Measurements from ENCODE around the gene FLOT2.
"Not testable (repeated sequence)": the region's sequence is repeated elsewhere in the genome, so short reads cannot be mapped to it uniquely, and the experiment has no call there.

Gene FLOT2

DNA sequence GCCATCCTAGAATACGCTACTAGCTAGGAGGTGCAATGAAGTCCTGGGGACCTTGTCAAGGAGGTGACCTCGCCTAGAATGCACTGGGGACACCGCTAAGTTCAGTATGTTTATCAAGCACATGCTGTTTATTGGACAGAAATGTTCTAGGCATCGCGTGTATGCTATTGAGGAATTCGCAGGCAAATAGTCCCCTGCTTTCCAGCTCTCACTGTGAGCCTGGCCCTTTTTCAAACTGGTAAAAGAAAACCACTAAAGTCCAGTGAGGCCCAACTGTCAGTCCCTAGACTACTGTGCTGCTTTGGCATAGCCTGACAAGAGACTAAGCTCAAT is 53.8 kb downstream of the FLOT2 start:
- DNase-seq (ENCODE audit: low spot score): no peak

DNA sequence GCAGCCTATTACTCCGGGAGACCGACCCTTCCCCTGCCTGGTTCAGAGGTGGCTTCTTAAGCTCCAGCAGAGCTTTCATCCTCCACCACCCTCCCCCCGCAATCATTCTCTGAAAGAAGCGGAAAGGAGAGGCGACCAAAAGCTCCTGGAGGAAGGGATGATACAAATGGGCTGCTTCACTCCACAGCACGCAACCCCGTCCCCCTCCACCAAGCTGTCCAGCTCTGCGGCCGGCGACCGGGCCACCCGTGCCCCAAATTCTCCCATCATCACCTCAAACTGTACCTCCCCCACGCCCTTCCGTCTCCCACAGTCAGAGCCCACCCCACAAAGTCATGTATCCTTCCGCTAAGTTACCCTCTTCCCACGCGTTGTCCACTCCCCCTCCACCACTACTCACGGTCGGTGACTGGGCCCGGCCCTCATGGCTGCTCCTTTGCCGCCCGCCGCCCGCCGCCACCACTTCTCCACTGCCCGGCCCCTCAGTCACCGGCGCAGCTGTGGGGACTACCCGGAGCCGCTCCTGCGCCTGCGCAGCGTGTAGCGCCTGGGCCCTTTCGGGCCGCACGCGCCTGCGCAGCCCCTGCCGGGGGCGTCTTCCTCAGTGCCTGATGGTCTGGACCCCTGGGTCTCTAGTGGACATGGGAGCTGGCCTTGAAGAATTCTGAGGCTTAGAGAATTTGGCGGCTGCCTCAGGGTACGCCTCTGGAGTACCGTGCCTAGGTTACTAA is 55.1 kb downstream of the FLOT2 start, which contains the start of gene FAM222B:
Gene FAM222B (minus strand): TSS at position 509 of the 731 bp plus-strand sequence. CDS start 76,123 bp downstream, outside the sequence.
- peak; percentile 84 for DNase-seq (ENCODE audit: low spot score)

DNA sequence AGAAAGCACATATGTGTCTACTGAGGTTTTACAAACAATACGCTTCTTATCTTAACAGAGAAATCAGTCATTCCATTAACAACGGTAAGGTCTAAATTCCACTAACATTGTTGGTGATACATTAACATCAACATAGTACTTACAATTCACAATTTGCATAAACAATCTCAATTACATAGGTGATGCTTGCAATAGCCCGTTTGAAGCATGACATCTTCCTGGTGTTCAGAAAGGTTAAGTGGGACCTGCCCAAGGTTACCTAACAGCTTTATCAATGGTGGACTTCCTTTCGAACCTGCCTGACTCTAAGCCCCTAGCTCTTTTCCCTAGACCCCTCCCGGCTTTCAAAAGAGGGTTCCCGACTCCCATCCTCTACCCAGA is 55.6 kb downstream of the FLOT2 start:
- DNase-seq (ENCODE audit: low spot score): no peak

DNA sequence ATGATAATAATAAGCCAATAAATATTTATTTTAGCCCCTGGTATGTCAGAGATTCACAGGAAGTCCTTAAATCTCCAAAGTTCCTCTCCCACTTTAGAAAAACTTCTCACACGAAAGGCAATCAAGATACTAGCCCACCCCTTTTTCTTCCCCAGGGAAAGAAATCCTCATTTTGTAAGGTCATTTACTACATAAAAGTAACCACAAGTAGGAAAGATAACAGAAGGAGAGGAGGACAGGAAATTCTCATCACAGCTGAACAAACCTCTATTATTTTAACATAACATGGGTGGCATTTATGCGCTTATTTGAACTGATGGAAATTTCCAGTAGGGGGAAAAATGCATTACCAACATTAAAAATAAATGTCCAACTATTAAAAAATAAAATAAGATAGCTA is 58.3 kb downstream of the FLOT2 start:
- no peak for DNase-seq (ENCODE audit: low spot score)

DNA sequence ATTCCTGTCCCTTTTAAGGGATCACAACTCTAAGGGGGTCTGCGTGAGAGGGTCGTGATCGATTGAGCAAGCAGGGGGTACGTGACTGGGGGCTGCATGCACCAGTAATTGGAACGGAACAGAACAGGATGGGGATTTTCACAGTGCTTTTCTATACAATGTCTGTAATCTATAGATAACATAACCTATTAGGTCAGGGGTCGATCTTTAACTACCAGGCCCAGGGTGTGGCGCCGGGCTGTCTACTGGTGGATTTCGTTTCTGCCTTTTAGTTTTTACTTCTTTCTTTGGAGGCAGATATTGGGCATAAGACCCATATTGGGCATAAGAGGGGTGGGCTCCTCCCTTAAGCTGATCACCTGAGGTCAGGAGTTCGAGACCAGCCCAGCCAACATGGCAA is 61.0 kb downstream of the FLOT2 start:
- DNase-seq (ENCODE audit: low spot score): not testable (repeated sequence)

DNA sequence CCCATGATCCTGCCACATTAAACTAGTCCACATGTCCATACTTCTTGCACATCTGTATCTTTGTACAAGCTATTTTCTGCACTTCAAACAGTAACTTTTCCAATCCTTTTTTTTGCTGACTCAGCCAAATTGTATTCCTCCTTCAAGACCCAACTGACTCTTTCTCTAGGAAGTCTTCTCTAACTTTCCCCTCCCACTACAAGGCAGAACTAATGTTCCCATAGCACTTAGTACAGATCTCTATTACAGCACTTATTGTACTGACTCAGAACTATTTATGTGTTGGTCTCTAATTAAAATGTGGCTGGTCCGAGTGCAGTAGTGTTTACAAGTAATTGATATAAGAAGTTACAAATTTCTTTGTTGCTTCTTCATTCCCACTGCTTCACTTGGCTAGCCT is 63.1 kb downstream of the FLOT2 start:
- DNase-seq (ENCODE audit: low spot score): no peak

All from Ammon's horn (tissue), 1 donor.